Heart left ventricle (tissue), 16 donors: Measurements from ENCODE around the gene RAB4A. TPM values are rescaled to one million over a fixed set of nuclear protein-coding genes. Genes with fewer than 3 reads are reported as not detected.

Source experiments
- ATAC-seq, 4 donors: fragments of 200-7000 bp; cut with Tn5 transposase; one replicate each; pipeline ENCODE4 v1.9.1; 2020 to 2022; ENCODE audit warnings: moderate library complexity in 4 of 4, mild to moderate bottlenecking in 3 of 4, moderate number of reproducible peaks in 1 of 4
- DNase-seq, 5 donors: peaks; one replicate each; pipeline ENCODE4 v3.0.0-alpha.2; 2020
- H3K27ac ChIP-seq, 12 donors: fragments of 200-600 bp; sonication (generic) in 4 of 12; one replicate each; pipeline versions ENCODE4 v1.5.0 to v1.8.0; 2016 to 2022; ENCODE audit warnings: mild to moderate bottlenecking in 2 of 12
- H3K27me3 ChIP-seq, 9 donors: fragments of 200-600 bp; sonication (generic) in 2 of 9; one replicate each; pipeline versions ENCODE4 v1.5.1 to v1.8.0; 2016 to 2022; ENCODE audit warnings: mild to moderate bottlenecking in 3 of 9
- H3K36me3 ChIP-seq, 9 donors: fragments of 200-600 bp; sonication (generic) in 2 of 9; one replicate each; pipeline versions ENCODE4 v1.5.0 to v1.8.0; 2018 to 2022; ENCODE audit warnings: mild to moderate bottlenecking in 2 of 9
- H3K4me1 ChIP-seq, 12 donors: fragments of 200-600 bp; sonication (generic) in 4 of 12; one replicate each; pipeline versions ENCODE4 v1.5.0 to v1.8.0; 2016 to 2022; ENCODE audit warnings: mild to moderate bottlenecking in 3 of 12
- H3K4me3 ChIP-seq, 12 donors: fragments of 200-600 bp; sonication (generic) in 4 of 12; one replicate each; pipeline versions ENCODE4 v1.5.0 to v1.8.0; 2017 to 2022; ENCODE audit warnings: mild to moderate bottlenecking in 9 of 12, moderate library complexity in 4 of 12
- H3K9me3 ChIP-seq, 12 donors: fragments of 200-600 bp; sonication (generic) in 4 of 12; one replicate each; pipeline versions ENCODE4 v1.5.0 to v1.8.0; 2016 to 2022; ENCODE audit warnings: mild to moderate bottlenecking in 1 of 12
- CTCF ChIP-seq, 12 donors: fragments of 200-600 bp; sonication (generic) in 4 of 12; IDR thresholded peaks; one replicate each; pipeline versions ENCODE4 v1.5.0 to v1.8.0; 2018 to 2022; ENCODE audit warnings: antibody characterized with exemption in 12 of 12, mild to moderate bottlenecking in 5 of 12
- POLR2A ChIP-seq, 2 donors: fragments of 450-650 bp; IDR thresholded peaks; one replicate each; pipeline ENCODE4 v1.6.1; 2017; ENCODE audit warnings: antibody characterized with exemption in 2 of 2, mild to moderate bottlenecking in 2 of 2, moderate library complexity in 2 of 2
- WGBS, 4 donors: extraction: QIAGEN DNeasy Blood & Tissue Kit in 2 of 4; methylation state at CpG; one replicate each; pipeline versions ENCODE4 v1.1.5 to v1.1.7; 2013 to 2018; 5-methylcytosine and 5-hydroxymethylcytosine counted together
- intact Hi-C, 10 donors: fragments of 100-400 bp; cut with DNase I; formaldehyde crosslinking; loops; one replicate each; pipeline versions ENCODE4 v1.11.1 to v1.14.2; 2022
- polyA plus RNA-seq, 2 donors: library from polyadenylated mRNA; stranded (reverse); fragments of 200-250 nt; gene quantifications; one replicate each; pipeline ENCODE4 v1.2.3, GENCODE V29; 2013
- total RNA-seq, 9 donors: library from RNA; depleted of rRNA in 2 of 9; stranded (reverse); fragments of >200 nt in 2 of 9; fragmentation: NEBNext Ultra II Directional in 3 of 9; extraction: Animal tissue kit (Norgen Biotek cat#: 25700) in 3 of 9; gene quantifications; one replicate each; pipeline versions ENCODE4 v1.1.0 to v1.2.4, GENCODE V29; 2016 to 2023
- donor health status: ischemic (EF 13 %, LVEDD 7.1; RV severe dilation, severe dysfunction).
- donor health status: healthy with polysubstance abuse.
- donor health status: DM: no; HTN: yes; CAD: no.
- donor health status: DM: no; HTN: no; CAD: no.
- donor health status: ischemic (EF 25% LVEDD 6.9; RV normal size, moderate dysfunction).
- donor health status: ischemic (EF 25% LVEDD 5.7; RV mildly dilated, moderate dysfunction).
- donor health status: healthy.
- donor health status: DM: yes; HTN: yes; CAD: no.
- donor health status: ischemic (EF 35%, LVEDD 5.7; RV mildly dilated, moderate dysfunction).
- donor health status: nonischemic (EF 11% LVEDD 7.7; RV severe dilation, severe dysfunction).
- donor health status: DM: yes; HTN: yes; CAD: no.
- donor health status: PGD.
- donor health status: ischemic (EF 29% LVEDD 5.4; RV normal size, mild dysfunction).
- donor health status: nonischemic (EF 23%, LVEDD 6.1; RV moderate dilation, normal function).

Gene RAB4A
- total and polyA plus RNA-seq, 11 donors, result 27.6 to 159 (median 92.2) TPM

GRCh38 chr1:229305392-229305791 is 34.5 kb downstream of the RAB4A start:
- 69 to 81% (median 75%) methylated on average over 2 of the region's 2 CpGs for WGBS, 4 donors
- intact Hi-C loops, result no loop called here
- Histone ChIP-seq H3K4me1 (peaks cover 0 to 11% (median 0%) of the 10 kb centered on the region in 12 donors), H3K27me3 (no peaks in the 10 kb centered on the region), H3K36me3 (peaks cover 0 to 89% (median 64%) of the 10 kb centered on the region in 9 donors), H3K27ac (no peak overlapping the region), H3K9me3 (no peaks in the 10 kb centered on the region), H3K4me3 (no peak overlapping the region)
- TF ChIP-seq POLR2A (IDR thresholded peaks at IDR 0.05) (no peak), CTCF (IDR thresholded peaks at IDR 0.05) (no peak)
- no peak for DNase-seq
- no peak for ATAC-seq

GRCh38 chr1:229309074-229309473 is 38.2 kb downstream of the RAB4A start:
- H3K27me3 ChIP-seq, result no peaks in the 10 kb centered on the region
- ATAC-seq (no peak), DNase-seq (no peak)
- peak overlapping the region in 5 of 12 donors; percentile 7 to 43 (median 35) for H3K27ac ChIP-seq
- peaks cover 0 to 72% (median 51%) of the 10 kb centered on the region in 9 donors for H3K36me3 ChIP-seq
- intact Hi-C loops, result no loop called here
- no peaks in the 10 kb centered on the region for H3K9me3 ChIP-seq
- H3K4me3 ChIP-seq, result no peak overlapping the region
- TF ChIP-seq CTCF (IDR thresholded peaks at IDR 0.05) (no peak), POLR2A (IDR thresholded peaks at IDR 0.05) (no peak)
- H3K4me1 ChIP-seq, result peaks cover 0 to 11% (median 0%) of the 10 kb centered on the region in 12 donors
- 58 to 67% (median 62%) methylated on average over 1 of the region's 1 CpG for WGBS, 4 donors

GRCh38 chr1:229309684-229310083 is 38.8 kb downstream of the RAB4A start:
- Histone ChIP-seq H3K9me3 (no peaks in the 10 kb centered on the region), H3K4me3 (no peak overlapping the region), H3K36me3 (peaks cover 0 to 66% (median 46%) of the 10 kb centered on the region in 9 donors), H3K27ac (peak overlapping the region in 2 of 12 donors; percentile 7 to 35), H3K4me1 (peaks cover 0 to 11% (median 0%) of the 10 kb centered on the region in 12 donors), H3K27me3 (no peaks in the 10 kb centered on the region)
- TF ChIP-seq CTCF (IDR thresholded peaks at IDR 0.05) (no peak), POLR2A (IDR thresholded peaks at IDR 0.05) (no peak)
- intact Hi-C loops, result no loop called here
- ATAC-seq (peak in 3 of 4 donors; percentile 35 to 59 (median 56)), DNase-seq (no peak)
- 60 to 82% (median 72%) methylated on average over 2 of the region's 2 CpGs for WGBS, 4 donors

- Histone ChIP-seq H3K4me1 (peaks cover 0 to 11% (median 0%) of the 10 kb centered on the region in 12 donors), H3K9me3 (no peaks in the 10 kb centered on the region), H3K27ac (no peak overlapping the region), H3K4me3 (no peak overlapping the region), H3K36me3 (peaks cover 0 to 54% (median 40%) of the 10 kb centered on the region in 9 donors), H3K27me3 (no peaks in the 10 kb centered on the region)
- DNase-seq (no peak), ATAC-seq (peak in 3 of 4 donors; percentile 48 to 72 (median 67))
- TF ChIP-seq CTCF (IDR thresholded peaks at IDR 0.05), result no peak
- TF ChIP-seq POLR2A (IDR thresholded peaks at IDR 0.05), result no peak
- 69 to 88% (median 77%) methylated on average over 6 of the region's 6 CpGs for WGBS, 4 donors
- intact Hi-C loops, result no loop called here
Observed at GRCh38 chr1:229310833-229311232, 39.9 kb downstream of the RAB4A start.
